HG02840 (cell line): Measurements from ENCODE around the gene PLGRKT.
"Not testable (repeated sequence)": the region's sequence is repeated elsewhere in the genome, so short reads cannot be mapped to it uniquely, and the experiment has no call there.

Experiments
- ATAC-seq: cut with Tn5 transposase; IDR thresholded peaks from one replicate; pipeline ENCODE4 v1.9.1; 2021; ENCODE audit warnings: mild to moderate bottlenecking, moderate library complexity, moderate number of reproducible peaks; ENCODE audit not compliant: unreplicated experiment, low FRiP score

The PLGRKT gene, protein sequence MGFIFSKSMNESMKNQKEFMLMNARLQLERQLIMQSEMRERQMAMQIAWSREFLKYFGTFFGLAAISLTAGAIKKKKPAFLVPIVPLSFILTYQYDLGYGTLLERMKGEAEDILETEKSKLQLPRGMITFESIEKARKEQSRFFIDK

DNA sequence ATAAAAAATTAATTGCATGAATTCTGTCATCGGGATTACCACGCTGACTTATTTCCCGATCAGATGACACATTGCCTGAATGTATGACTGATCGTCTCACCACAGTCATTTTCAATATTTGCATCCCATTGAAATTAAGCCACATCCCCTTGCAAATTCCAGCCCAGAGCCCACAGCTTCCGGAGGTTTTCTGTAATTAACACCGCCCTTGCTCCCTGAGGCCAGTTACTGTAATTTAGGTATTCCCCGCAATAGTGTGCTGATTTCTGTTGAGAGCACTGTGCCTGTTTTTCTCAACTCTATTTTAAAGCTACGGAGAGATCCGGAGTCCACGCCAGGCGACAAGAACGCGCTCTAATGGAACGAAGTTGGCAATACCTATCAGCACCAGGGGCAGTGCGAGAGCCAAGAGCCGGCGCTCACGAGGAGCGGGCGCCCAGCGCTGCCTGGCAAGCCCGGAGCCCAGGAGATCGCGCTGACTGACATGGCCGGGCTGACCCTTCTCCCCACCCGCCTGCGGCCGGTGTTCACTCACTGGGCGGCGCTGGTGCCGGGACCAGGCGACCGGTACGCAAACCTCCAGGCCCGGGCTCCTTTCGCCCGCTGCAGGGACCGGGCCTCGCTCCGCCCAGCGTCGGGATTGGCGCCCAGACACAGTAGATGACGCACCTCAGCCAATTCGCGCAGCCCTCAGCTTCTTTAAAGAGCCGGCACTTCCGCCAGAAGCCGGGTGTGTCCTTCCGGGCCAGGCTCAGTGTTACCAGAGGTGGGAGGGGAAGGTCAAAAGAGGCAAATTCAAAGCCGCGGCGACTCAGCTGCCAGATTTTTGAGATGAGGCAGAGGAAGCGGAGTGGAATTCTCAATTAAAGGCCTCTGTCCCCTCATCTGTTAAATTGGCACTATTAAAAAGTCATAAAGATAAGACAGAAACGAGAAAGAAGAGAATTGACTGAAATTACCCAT lies at the start of gene PLGRKT:
PLGRKT (minus strand) TSS at position 672 of the 963 bp plus-strand sequence. CDS start 5,948 bp downstream, outside the sequence.
- ATAC-seq = peak; percentile 87

DNA sequence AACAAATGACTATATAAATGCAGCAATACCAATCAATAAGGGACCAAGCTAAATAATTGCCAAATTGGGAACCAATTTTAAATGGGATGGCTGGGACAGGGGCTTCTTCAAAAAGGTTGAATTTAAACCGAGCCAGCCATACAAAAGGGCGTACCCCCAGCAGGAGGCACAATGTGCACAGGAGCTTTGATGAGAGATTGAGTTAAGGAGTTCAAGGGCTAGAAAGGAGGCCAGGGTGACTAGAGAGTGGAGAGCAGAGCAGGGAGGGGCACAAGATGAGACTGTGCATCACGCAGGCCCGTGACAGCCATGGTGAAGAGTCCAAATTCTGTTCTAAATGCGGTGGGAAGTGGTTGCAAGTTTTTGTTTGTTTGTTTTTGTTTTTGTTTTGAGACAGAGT lies 49.3 kb upstream of the PLGRKT start:
- ATAC-seq = no peak

DNA sequence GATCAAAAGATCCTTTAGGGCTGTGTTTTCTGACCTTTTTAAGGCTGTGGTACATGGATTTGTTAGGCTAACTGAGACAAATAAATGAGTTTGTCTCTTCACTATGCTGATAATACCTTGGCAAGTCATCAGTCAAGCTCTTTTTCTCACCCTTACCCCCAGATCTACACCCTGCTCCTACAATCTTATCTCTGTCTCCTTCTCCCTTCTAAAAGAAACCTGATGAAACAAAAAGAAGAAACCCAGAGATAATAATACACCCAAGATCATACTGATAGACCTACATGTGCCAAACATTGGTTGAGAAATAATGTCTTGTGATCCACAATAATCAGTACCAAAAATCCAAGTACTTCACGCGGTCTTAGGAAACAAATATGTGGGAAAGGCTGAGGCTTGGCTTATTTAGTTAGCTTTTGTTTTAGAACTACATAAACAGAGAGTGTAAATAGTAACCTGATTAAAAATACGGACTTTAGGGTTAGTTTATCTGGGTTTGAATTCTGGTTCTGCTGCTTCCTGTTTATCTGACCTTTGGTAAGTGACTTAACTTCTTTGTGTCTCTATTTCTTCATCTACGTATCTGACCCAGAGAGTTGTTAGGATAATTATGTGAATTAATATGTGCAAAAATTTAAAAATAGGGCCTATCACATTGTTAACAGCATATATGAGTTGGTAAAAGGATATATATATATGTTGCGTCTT lies 47.8 kb upstream of the PLGRKT start:
- ATAC-seq = no peak

DNA sequence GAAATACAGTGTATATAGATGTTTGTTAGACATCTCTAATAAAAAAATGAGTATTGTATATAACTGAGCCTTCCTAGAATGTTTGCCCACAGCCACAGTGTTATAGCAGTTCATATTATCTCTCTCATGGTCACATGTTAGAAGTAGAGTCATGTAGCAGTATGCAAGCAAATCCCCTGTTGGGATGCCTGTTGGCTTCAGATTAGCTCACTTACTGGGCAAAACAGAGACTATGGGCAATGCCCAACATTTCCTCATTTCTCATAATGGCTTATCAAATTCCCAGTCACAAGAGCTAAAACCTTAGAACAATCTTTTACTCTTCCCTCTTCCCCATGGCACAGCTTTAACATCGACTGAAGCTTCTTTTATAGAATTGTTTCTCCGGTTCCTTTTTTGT lies 45.6 kb upstream of the PLGRKT start:
- no peak for ATAC-seq

DNA sequence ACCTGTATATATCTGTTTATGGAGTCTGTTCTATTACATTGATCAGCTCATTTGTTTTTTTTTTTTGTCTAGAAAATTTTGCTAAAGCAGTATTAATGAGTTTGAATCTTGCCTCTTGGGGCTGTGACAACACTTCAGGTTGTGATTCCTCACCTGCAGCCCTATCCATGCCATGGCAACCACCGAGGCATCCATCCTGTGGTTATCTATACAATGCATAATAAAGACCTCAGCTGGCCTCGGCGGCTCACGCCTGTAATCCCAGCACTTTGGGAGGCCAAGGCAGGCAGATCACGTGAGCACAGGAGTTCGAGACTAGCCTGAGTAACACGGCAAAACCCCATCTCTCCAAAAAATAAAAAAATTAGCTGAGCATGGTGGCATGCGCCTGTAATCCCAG lies 44.5 kb upstream of the PLGRKT start:
- no peak for ATAC-seq

DNA sequence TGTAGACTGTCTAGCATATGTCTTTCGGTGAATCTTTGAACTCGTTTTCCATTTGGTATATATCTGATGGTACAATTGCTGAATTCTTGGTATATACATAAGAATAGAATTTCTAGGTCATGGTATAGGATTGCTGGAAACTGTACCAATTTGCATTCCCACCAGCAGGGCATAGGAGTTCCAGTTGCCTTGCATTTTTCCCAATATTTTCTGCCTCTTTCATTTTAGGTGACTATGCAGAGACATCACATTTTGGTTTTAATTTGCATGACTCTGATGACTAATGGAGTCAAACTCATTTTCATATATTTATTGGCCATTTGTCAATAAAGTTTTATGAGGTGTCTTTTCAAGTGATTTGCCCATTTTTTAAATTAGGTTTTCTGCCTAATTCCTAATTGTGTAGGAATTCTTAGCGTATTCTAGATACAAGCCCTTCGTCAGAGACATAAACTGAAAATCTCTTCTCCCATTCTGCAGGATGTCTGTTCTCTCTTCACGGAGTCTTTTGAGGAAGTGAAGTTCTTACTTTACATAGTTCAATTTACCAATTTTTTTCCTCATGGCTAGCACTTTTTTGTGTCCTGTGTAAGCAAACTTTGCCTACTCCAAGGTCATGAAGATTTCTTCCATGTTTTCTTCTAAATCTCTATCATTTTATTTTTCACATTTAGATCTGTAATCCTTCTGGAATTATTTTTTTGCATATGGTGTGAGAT lies 43.8 kb upstream of the PLGRKT start:
- no peak for ATAC-seq

DNA sequence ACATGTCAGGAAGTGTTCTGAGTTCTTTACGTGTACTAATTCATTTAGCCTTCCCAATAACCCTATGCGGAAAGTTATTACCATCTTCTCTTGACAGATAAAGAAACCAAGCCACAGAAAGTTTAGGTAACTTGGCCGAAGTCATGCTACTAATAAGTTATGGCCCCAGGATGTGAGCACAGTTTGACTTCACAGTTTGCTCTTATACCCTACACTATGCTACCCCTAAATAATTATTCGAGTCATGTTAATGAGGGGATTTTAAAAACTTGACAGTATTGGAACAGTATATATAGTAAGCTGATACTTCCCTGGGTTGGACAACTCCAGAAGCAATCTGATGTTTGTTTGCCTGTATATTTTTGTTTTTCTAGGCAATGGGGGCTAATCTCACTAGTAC lies 43.2 kb upstream of the PLGRKT start:
- ATAC-seq = no peak

DNA sequence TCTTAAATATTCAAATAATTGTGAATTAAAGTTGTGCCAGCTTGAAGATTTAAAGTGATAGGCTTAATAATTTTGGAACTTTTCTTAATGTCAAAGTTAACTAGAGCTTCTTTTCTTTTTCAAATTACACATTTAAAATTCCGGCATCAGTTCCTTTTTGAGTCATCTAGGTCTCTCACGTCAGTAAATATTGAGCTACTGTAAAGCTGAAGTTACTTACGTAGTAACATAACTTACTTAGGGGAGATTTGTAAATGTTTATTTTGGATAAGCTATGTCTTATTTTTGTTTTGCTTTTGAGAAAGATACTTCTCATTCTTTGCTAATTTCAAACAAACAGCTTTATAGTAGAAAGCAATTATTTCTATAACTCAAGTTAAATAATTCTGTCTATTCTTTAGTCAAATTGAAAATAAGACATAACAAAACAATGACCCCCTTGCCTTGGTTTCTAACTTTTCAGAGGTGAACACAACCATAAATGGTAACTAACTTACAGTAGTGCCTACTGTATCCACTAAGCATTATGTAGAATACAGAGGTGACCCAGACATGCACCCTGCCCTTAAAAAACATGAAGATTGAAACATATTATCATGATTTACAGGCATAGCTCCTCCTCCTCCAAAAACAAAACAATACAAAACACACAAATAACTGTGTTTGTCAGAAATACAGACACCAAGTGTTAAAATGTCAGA lies 42.4 kb upstream of the PLGRKT start:
- ATAC-seq = no peak

DNA sequence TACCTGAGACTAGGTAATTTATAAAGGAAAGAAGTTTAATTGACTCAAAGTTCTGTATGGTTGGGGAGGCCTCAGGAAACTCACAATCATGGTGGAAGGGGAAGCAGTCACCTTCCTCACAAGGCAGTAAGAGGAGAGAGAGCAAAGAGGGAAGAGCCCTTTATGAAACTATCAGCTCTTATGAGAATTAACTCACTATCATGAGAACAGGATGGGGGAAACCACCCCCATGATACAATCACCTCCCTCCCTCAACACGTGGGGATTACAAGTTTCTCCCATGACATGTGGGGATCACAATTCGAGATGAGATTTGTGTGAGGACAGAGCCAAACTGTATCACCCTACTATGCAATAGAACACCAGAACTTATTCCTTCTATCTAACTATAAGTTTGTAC lies 40.5 kb upstream of the PLGRKT start:
- ATAC-seq = no peak

DNA sequence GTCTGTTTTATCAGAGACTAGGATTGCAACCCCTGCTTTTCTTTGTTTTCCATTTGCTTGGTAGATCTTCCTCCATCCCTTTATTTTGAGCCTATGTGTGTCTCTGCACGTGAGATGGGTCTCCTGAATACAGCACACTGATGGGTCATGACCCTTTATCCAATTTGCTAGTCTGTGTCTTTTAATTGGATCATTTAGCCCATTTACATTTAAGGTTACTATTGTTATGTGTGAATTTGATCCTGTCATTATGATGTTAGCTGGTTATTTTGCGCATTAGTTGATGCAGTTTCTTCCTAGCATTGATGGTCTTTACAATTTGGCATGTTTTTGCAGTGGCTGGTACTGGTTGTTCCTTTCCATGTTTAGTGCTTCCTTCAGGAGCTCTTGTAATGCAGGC lies 37.9 kb upstream of the PLGRKT start:
- ATAC-seq = not testable (repeated sequence)

DNA sequence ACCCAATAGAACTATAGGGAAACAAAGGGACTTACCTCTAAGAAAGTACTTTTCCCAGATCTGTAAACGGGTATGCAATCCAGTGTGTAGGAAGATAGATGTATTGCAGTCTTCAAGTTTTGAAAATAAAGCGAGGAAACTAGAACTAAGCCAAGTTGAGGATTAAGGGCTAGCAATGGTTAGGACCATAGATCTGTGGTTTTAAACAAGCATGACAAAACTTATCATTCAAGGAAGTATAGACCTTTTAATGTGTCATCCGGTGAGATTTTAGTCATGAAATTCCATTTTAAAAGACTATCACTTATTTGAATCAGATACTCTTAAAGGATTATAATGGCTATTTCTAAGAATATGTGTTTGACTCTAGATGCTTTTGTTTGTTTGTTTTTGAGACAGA lies 33.1 kb upstream of the PLGRKT start:
- ATAC-seq = no peak

DNA sequence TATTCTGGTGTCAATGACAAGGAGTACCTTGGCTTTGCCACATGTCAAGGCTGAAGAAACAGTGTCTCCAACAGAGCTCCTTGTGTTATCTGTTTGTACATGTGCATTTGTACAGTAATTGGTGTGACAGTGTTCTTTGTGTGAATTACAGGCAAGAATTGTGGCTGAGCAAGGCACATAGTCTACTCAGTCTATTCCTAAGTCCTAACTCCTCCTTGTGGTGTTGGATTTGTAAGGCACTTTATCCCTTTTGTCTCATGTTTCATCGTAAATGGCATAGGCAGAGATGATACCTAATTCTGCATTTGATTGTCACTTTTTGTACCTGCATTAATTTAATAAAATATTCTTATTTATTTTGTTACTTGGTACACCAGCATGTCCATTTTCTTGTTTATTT lies 32.4 kb upstream of the PLGRKT start:
- no peak for ATAC-seq

DNA sequence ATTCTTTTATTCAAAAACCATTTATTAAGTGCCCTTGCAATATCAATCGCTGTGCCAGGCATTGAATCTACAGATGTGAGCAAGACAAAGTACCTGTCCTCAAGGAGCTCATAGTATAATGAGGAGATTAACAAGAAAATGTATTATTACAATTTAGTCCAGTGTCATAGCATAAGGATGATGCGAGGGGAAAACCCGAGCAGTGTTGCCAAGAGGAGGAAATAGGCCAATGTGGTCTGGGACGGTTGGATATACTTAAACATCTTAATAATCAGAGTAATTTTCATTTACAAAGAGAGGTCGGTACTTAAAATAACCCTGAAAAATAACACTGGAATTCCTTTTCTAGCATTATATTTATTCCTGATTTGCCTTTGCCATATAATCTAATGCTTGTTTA lies 31.1 kb upstream of the PLGRKT start:
- ATAC-seq = no peak

DNA sequence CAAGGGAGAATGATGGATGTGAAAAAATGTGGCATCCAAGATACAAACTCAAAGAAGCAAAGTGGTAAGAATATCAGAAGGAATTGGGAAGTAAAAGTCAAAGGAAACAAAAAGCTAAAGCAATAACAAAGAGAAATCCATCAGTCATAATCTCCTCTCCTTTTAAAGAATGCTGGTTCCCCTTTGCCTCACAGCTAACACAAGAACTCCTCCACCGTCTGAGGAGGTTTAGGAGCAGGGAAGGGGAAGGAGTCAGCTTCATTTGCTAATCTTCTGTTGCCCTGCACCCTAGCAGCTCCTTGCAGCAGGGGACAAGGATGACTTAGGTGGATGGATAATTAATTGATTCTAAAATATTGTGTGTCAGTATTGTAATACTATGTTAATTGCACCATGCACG lies 29.0 kb upstream of the PLGRKT start:
- ATAC-seq = no peak

DNA sequence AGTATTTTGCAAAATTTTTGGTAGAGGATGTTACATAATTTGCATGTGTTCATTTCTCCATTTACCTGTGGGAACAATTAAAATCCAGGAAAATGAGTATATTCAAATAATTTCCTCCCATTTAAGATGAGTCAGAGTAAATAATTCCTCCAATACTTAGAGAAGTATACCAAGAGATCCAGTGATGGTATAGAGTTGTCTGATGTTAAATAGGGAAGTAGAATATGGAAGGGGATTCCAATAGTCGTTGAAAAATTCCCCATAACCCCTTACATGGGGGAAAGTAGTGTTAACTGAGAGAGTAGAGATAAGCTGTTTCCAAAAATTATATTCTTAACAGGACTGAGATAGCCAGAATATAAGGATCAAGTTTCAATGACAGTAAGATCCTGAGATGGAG lies 28.3 kb upstream of the PLGRKT start:
- no peak for ATAC-seq

DNA sequence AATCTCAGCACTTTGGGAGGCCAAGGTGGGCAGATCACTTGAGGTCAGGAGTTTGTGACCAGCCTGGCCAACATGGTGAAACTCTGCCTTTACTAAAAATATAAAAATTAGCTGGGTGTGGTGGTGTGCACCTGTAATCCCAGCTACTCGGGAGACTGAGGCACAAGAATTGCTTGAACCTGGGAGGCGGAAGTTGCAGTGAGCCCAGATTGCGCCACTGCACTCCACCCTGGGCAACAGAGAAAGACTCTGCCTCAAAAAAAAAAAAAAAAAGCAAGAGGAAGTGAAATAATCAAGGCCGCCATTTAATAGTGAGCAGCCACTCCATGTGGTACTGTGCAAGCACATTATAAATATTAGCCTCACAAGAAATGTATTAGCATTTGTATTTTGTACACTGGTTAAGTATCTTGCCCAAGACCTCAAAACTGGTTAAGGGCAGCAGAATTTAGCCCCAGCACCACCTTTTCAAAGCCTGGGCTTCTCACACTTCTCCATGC lies 27.2 kb upstream of the PLGRKT start:
- ATAC-seq = not testable (repeated sequence)

DNA sequence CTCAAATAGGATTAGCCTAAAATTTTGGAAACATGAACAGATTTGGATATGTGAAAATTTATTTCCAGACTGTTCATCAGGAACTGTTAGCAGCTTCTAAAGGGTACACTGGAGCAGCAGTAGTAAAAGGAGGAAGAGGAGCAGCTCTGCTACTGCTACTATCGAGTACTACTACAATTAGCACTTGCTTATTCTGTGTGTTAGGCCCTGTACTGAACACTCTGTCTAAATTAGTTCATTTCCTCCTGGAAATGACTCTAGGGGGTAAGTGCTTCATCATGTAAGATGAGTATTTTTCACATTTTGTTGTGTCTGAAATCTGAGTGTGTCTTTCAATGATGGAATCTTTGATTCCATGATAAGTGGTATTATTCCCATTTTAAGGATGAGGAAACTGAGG lies 22.4 kb upstream of the PLGRKT start:
- ATAC-seq = no peak

DNA sequence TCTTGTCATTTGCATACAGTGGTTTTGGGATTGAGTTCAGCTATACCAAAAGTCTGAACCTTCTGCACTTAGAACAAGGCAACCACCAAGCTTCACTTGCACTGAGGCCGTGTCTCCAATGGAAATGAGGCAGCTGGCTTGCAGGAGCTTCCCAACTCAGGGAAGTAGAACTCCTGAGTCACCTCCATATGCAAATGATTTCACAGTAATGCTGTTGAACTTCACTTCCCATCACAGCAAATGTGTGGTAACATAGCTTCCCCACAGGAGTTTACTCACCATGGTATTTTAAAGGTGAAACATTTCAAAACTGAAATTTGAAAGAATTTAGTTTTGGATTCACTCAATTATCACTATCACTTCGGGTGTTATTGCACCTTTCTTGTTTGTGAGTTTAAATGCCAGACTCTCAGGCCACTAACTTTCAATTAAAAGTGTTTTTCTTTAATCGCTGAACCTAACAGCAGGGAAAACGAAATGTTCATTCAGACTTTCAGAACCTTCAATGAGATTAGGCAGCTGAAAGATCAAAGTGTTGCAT lies 21.6 kb upstream of the PLGRKT start:
- ATAC-seq = no peak

DNA sequence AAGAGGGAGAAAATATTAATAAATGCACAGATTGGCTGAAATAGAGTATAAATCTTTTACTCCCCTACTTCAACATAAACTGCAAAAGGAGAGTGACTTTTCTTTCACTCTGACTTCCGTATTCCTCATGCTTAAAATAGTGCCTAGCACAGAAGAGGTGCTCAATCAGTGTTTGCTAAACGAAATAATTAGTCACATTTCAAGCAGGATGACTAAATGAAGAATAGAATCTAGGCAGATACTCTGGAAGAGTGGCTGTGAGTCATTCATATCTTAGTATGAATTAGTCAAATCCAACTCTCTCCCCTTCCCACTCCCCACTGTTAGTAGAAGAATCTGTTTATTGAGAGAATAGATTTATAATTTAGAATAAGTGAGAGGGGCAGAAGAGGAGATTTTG lies 17.5 kb upstream of the PLGRKT start:
- peak; percentile 32 for ATAC-seq

DNA sequence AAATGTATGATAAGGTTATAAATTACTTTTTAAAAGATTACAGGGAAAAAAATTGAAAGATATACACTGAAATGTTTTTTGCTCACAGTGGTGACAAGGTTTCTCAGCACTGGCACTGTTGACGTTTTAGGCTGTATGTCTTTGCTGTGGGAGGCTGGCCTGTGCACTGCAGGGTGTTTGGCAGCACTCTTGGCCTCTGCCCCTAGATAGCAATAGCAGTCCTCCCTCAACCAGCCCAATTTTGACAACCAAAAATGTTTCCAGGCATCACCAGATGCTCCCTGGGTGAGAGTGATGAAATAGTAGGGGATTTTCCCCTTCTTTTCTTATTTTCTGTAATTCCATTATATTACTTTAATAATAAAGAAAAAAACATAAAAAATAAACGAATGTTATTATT lies 15.9 kb upstream of the PLGRKT start:
- no peak for ATAC-seq
